Panc1 (cell line): ENCODE data around the gene LBH.

Source experiments
- POLR2AphosphoS5 ChIP-seq: IDR thresholded peaks from 2 replicates; pipeline ENCODE4 v1.6.1; 2012; ENCODE audit warnings: mild to moderate bottlenecking, low read depth, low read length, moderate library complexity
- REST ChIP-seq, 2 experiments: IDR thresholded peaks; 2 replicates each; pipeline ENCODE4 v1.6.1; 2011 to 2012; ENCODE audit warnings: low read depth in 2 of 2, control low read depth in 1 of 2, low read length in 1 of 2, mild to moderate bottlenecking in 1 of 2, moderate library complexity in 1 of 2; ENCODE audit not compliant: insufficient read depth in 1 of 2
- TF ChIP-seq, protein P1 (sequence below): fragments of 450-650 bp; IDR thresholded peaks from 2 replicates; pipeline ENCODE4 v1.5.1; 2017; ENCODE audit warnings: mild to moderate bottlenecking

DNA sequence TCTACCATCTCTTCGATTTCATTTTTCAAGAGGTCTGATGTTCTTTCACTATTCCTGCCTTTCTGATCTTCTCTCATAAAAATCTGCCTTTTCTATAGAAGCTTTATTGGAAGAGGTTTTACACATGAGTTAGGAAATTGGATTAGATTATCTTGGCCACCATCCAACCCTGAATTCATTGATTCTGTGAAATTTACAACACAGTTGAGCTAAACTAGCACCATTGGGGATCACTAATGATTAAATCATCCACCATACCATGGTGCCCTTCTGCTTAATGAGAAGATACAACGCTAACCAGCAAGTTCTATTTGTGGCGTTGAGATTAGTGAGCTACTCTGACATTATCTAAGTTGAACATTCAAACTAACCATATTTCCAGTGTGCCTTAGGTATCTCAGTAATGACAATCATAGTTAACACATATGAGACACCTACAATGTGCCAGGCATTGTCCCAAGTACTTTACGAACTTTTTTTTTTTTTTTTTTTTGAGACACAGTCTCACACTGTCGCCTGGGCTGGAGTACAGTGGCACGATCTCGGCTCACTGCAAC is 17.3 kb upstream of the LBH start:
- TF ChIP-seq REST (IDR thresholded peaks at IDR 0.05; ENCODE audit: insufficient read depth in 1 of 2, low read depth in 2 of 2, low read length in 1 of 2) (no peak), POLR2AphosphoS5 (no peak)
- TF ChIP-seq, protein P1, sequence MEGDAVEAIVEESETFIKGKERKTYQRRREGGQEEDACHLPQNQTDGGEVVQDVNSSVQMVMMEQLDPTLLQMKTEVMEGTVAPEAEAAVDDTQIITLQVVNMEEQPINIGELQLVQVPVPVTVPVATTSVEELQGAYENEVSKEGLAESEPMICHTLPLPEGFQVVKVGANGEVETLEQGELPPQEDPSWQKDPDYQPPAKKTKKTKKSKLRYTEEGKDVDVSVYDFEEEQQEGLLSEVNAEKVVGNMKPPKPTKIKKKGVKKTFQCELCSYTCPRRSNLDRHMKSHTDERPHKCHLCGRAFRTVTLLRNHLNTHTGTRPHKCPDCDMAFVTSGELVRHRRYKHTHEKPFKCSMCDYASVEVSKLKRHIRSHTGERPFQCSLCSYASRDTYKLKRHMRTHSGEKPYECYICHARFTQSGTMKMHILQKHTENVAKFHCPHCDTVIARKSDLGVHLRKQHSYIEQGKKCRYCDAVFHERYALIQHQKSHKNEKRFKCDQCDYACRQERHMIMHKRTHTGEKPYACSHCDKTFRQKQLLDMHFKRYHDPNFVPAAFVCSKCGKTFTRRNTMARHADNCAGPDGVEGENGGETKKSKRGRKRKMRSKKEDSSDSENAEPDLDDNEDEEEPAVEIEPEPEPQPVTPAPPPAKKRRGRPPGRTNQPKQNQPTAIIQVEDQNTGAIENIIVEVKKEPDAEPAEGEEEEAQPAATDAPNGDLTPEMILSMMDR, result no peak
